HG03175 (cell line): Measurements from ENCODE around the gene MCF2L.

ENCODE experiments used
- ATAC-seq: cut with Tn5 transposase; IDR thresholded peaks from one replicate; pipeline ENCODE4 v1.9.1; 2021; ENCODE audit warnings: mild to moderate bottlenecking, moderate library complexity; ENCODE audit not compliant: unreplicated experiment

The MCF2L gene

GRCh38 chr13:113140677-113141600, 171.9 kb downstream of the MCF2L start:
- no peak for ATAC-seq

GRCh38 chr13:113141601-113141970, 172.6 kb downstream of the MCF2L start:
- no peak for ATAC-seq

DNA sequence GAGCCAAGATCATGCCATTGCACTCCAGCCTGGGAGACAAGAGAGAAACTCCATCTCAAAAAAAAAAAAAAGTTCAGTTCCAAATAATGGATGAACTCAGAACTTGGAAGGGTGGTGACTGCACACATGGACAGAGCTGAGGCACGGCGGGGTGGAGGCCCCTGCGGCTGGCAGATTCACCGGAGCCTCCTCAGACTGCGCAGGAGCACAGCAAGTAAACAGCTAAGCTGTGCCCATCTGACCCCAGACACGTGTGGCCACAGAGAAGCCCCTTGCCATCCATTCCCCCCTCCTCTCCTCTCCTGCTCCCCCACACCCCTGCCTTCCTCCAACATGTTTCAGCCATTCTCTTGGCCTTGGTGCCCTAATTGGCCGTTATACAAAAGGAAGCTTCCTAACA, 173.9 kb downstream of the MCF2L start:
- ATAC-seq: no peak

GRCh38 chr13:113143466-113144254, 174.6 kb downstream of the MCF2L start:
- ATAC-seq: no peak

DNA sequence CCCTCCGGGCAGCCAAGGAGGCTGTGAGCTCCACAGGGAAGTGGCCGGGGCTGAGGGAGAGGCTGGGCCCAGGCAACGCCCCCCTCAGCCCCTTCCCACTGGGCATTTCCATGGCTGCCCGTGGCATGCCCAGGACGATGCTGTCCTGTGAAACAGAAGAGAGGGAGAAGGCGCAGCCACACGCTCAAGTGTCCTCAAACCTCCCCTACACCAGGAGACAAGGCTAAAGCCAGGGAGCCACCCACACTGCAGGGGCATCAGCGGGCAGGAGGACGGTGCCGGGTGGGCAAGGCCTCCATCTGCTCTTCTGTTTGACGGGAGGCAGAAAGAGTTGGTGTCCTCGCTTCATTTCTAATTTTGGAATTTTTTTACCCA, 175.2 kb downstream of the MCF2L start:
- ATAC-seq: no peak

DNA sequence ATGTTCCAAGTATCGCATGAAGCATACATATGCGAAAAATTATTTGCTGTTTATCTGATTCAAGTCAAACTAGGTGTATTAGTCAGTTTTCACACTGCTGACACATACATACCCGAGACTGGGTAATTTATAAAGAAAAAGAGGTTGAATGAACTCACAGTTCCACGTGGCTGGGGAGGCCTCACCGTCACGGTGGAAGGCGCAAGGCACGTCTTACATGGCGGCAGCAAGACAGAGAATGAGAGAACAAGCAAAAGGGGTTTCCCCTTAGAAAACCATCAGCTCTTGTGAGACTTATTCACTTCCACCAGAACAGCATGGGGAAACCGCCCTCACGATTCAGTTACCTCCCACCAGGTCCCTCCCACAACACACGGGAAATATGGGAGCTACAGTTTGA, 176.5 kb downstream of the MCF2L start:
- ATAC-seq: no peak

- ATAC-seq: no peak
Measured at GRCh38 chr13:113145911-113146598, 177.0 kb downstream of the MCF2L start.

DNA sequence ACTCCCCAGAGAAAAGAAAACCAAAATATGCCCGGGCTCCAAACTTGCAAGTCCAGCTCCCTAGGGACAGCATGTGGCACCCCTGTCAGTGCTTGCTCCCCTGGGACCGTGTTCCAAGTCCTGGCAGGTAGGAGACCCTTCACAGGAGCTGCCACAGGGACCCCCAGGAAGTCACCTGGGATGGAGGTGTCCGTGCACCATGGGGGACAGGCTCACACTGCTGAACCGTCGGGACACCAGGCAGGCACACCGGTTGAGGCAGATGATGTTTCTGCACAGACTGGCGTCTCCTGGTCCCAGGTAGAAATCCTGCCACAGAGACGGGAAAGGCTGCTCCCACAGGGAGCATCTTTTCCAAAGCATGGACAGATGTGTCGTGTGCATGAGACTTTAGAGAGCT, 177.7 kb downstream of the MCF2L start:
- ATAC-seq: no peak

GRCh38 chr13:113147206-113147605, 178.2 kb downstream of the MCF2L start:
- no peak for ATAC-seq

DNA sequence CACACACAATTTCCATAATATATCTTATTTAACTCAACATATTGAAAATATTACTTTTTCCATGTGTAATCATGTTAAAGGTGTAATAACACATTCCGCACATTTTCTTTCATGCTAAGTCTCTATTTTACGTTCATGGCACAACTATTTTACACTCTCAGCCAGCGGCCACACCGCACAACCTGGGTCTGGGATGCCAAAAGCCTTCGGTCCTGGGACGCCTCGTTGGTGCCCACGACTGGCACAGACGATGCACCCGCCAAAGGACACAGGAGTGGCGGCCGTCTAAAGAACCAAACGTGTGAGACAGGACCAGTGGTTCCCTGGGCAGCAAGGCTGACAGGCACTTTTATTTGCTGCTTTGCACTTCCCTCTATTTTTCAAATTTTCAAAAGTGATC, 179.4 kb downstream of the MCF2L start:
- no peak for ATAC-seq

GRCh38 chr13:113148940-113149503, 180.0 kb downstream of the MCF2L start:
- no peak for ATAC-seq
